SK-N-SH treated with all-trans-retinoic acid at 6 μM for 48 hours (cell line): ENCODE measurements around the gene PDIA5.

Experiments
- ATAC-seq: fragments of 200-7000 bp; cut with Tn5 transposase; 3 replicates; pipeline ENCODE4 v1.9.1; 2020; ENCODE audit warnings: mild to moderate bottlenecking, moderate library complexity
- ARNTL ChIP-seq: fragments of 450-650 bp; formaldehyde crosslinking; IDR thresholded peaks from 2 replicates; pipeline ENCODE4 v1.5.0; 2020; ENCODE audit warnings: low read depth, mild to moderate bottlenecking, moderate library complexity, borderline replicate concordance
- BACH2 ChIP-seq: fragments of 250-450 bp; sonication (Bioruptor Pico); IDR thresholded peaks from 2 replicates; pipeline ENCODE4 v1.9.0; 2021; ENCODE audit warnings: mild to moderate bottlenecking, borderline replicate concordance
- CSDC2 ChIP-seq: fragments of 250-450 bp; sonication (Bioruptor Pico); IDR thresholded peaks from 2 replicates; pipeline ENCODE4 v1.5.0; 2020; ENCODE audit warnings: mild to moderate bottlenecking, moderate library complexity
- ESRRG ChIP-seq: fragments of 250-450 bp; sonication (Bioruptor Pico); IDR thresholded peaks from 2 replicates; pipeline ENCODE4 v1.6.1; 2021; ENCODE audit warnings: mild to moderate bottlenecking
- GLIS3 ChIP-seq: fragments of 250-450 bp; sonication (Bioruptor Pico); IDR thresholded peaks from 2 replicates; pipeline ENCODE4 v1.5.0; 2020; ENCODE audit warnings: mild to moderate bottlenecking, moderate library complexity
- ISL1 ChIP-seq: fragments of 250-450 bp; sonication (Bioruptor Pico); IDR thresholded peaks from 2 replicates; pipeline ENCODE4 v2.1.2; 2022; ENCODE audit warnings: mild to moderate bottlenecking, moderate library complexity
- OSR1 ChIP-seq: fragments of 250-450 bp; sonication (Bioruptor Pico); IDR thresholded peaks from 2 replicates; pipeline ENCODE4 v1.8.0; 2022; ENCODE audit warnings: moderate library complexity, mild to moderate bottlenecking, inconsistent platforms
- PATZ1 ChIP-seq: fragments of 250-450 bp; sonication (Bioruptor Pico); IDR thresholded peaks from 2 replicates; pipeline ENCODE4 v1.8.0; 2020; ENCODE audit warnings: mild to moderate bottlenecking, moderate library complexity, borderline replicate concordance
- POU6F1 ChIP-seq: fragments of 250-450 bp; sonication (Bioruptor Pico); IDR thresholded peaks from 2 replicates; pipeline ENCODE4 v1.8.0; 2021; ENCODE audit warnings: low read depth, mild to moderate bottlenecking, moderate library complexity, borderline replicate concordance
- PPARA ChIP-seq: fragments of 250-450 bp; sonication (Bioruptor Pico); IDR thresholded peaks from 2 replicates; pipeline ENCODE4 v1.5.0; 2020; ENCODE audit warnings: mild to moderate bottlenecking, borderline replicate concordance
- RARB ChIP-seq: fragments of 250-450 bp; sonication (Bioruptor Pico); IDR thresholded peaks from 2 replicates; pipeline ENCODE4 v1.8.0; 2021; ENCODE audit warnings: mild to moderate bottlenecking, moderate library complexity
- SNAI2 ChIP-seq: fragments of 250-450 bp; sonication (Bioruptor Pico); IDR thresholded peaks from 2 replicates; pipeline ENCODE4 v1.5.0; 2020; ENCODE audit warnings: mild to moderate bottlenecking, moderate library complexity
- TCF4 ChIP-seq: fragments of 250-450 bp; sonication (Bioruptor Pico); IDR thresholded peaks from 2 replicates; pipeline ENCODE4 v1.8.0; 2021; ENCODE audit warnings: mild to moderate bottlenecking, moderate library complexity, borderline replicate concordance
- TOX ChIP-seq: fragments of 250-450 bp; sonication (Bioruptor Pico); IDR thresholded peaks from 2 replicates; pipeline ENCODE4 v1.8.0; 2021; ENCODE audit warnings: mild to moderate bottlenecking, moderate library complexity, borderline replicate concordance
- TSHZ2 ChIP-seq: fragments of 250-450 bp; sonication (Bioruptor Pico); IDR thresholded peaks from 2 replicates; pipeline ENCODE4 v1.5.0; 2020; ENCODE audit warnings: mild to moderate bottlenecking, moderate library complexity
- ZC3H10 ChIP-seq: fragments of 250-450 bp; sonication (Bioruptor Pico); IDR thresholded peaks from 2 replicates; pipeline ENCODE4 v1.5.1; 2021; ENCODE audit warnings: mild to moderate bottlenecking, moderate library complexity
- ZFP3 ChIP-seq: fragments of 250-450 bp; sonication (Bioruptor Pico); IDR thresholded peaks from 2 replicates; pipeline ENCODE4 v1.5.0; 2020; ENCODE audit warnings: mild to moderate bottlenecking, moderate library complexity
- ZFP30 ChIP-seq: fragments of 450-650 bp; formaldehyde crosslinking; IDR thresholded peaks from 2 replicates; pipeline ENCODE4 v1.5.0; 2022; ENCODE audit warnings: mild to moderate bottlenecking, moderate library complexity
- ZNF565 ChIP-seq: fragments of 450-650 bp; formaldehyde crosslinking; conservative IDR thresholded peaks from 2 replicates; pipeline ENCODE4 v1.5.0; 2020; ENCODE audit warnings: low read depth, mild to moderate bottlenecking, moderate library complexity
- ZNF70 ChIP-seq: fragments of 450-650 bp; formaldehyde crosslinking; IDR thresholded peaks from 2 replicates; pipeline ENCODE4 v1.5.0; 2020; ENCODE audit warnings: mild to moderate bottlenecking, moderate library complexity
- ZNF8 ChIP-seq: fragments of 450-650 bp; formaldehyde crosslinking; IDR thresholded peaks from 2 replicates; pipeline ENCODE4 v1.5.0; 2020; ENCODE audit warnings: mild to moderate bottlenecking, moderate library complexity
- TF ChIP-seq, protein P1 (sequence below): fragments of 250-450 bp; sonication (Bioruptor Pico); IDR thresholded peaks from 2 replicates; pipeline ENCODE4 v1.5.1; 2021; ENCODE audit warnings: mild to moderate bottlenecking, moderate library complexity

PDIA5 gene

DNA sequence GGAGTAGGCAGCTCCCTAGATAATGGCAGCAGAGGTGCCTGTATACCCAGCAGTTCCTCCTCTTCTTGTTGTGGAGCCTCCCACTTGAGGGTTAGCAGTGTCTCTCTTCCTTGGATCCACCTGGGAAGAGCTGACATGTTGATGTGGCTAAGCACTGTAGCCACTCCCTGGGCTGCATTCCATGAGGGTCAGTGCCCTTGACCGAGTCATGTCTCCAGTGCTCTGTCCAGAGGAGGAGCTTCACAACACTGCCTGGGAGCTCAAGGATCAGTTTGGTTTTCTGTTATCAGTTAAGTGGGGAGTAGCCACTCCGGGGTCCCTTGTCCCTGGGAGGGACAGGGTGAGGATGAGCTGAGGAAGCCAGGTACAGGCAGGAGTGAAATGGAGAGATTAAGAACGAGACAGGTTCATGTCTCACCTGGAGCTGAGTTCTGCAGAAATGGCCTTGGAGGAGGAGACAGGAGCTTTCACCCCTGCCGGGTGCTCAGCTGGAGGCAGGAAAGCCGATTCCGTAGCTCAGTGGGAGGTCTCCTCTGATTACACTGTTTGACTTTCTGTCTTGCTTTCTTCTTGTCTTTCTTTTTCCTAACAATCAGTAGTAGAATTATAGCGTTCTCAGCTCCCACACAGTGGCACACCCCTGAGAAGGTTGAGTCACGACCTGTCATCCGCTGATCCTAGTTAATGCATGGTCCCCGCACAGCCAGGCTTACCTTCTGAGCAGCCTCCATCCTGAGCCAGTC, 77.0 kb downstream of the PDIA5 start:
- no peak for TF ChIP-seq ZFP3 (CRISPR knock-in tag)
- TF ChIP-seq, all 23 proteins: peak for 0
- ATAC-seq: no peak

DNA sequence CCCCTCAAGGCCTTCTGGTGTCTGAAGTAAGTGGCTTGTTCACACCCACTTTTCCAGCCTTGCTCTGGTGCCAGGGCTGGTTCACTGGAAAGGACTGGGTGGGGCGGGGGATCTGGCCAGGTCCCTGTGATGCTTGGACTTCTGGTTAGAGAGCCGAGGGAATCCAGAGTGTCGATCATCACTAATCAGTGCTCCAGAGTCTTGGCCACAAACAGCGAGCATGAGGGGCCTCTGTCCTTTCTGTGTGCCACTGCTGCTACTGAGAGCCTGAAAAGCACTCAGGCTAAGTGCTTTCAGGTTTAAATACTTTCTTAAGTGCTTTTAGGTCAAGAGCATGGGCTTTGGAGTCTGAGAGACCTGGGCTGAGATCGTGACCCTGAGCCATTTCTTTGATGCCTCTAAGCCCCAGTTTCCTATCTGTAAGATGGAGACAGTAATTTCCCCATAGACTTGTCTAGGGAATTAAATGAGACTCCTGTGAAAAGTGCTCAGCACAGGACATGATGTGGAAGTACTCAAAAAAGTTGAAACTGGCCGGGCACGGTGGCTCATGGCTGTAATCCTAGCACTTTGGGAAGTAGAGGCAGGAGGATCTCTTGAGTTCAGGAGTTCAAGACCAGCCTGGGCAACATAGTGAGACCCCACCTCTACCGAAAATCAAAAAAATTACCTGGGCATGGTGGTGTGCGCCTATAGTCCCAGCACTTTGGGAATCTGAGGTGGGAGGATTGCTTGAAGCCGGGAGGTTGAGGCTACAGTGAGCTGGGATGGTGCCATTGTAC, 81.1 kb downstream of the PDIA5 start:
- no peak for TF ChIP-seq TOX
- no peak for TF ChIP-seq ZNF70 (CRISPR knock-in tag)
- no peak for TF ChIP-seq TSHZ2 (CRISPR knock-in tag)
- TF ChIP-seq TCF4 (CRISPR knock-in tag): no peak
- TF ChIP-seq, protein P1, sequence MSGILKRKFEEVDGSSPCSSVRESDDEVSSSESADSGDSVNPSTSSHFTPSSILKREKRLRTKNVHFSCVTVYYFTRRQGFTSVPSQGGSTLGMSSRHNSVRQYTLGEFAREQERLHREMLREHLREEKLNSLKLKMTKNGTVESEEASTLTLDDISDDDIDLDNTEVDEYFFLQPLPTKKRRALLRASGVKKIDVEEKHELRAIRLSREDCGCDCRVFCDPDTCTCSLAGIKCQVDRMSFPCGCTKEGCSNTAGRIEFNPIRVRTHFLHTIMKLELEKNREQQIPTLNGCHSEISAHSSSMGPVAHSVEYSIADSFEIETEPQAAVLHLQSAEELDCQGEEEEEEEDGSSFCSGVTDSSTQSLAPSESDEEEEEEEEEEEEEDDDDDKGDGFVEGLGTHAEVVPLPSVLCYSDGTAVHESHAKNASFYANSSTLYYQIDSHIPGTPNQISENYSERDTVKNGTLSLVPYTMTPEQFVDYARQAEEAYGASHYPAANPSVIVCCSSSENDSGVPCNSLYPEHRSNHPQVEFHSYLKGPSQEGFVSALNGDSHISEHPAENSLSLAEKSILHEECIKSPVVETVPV (CRISPR knock-in tag): no peak
- no peak for TF ChIP-seq ZFP30 (CRISPR knock-in tag)
- TF ChIP-seq ISL1: no peak
- no peak for TF ChIP-seq ZNF8 (CRISPR knock-in tag)
- TF ChIP-seq ARNTL: no peak
- TF ChIP-seq OSR1: no peak
- no peak for TF ChIP-seq ZNF565 (CRISPR knock-in tag)
- TF ChIP-seq PATZ1: no peak
- no peak for TF ChIP-seq POU6F1
- TF ChIP-seq, all 23 proteins: peak for 0
- ATAC-seq: no peak

DNA sequence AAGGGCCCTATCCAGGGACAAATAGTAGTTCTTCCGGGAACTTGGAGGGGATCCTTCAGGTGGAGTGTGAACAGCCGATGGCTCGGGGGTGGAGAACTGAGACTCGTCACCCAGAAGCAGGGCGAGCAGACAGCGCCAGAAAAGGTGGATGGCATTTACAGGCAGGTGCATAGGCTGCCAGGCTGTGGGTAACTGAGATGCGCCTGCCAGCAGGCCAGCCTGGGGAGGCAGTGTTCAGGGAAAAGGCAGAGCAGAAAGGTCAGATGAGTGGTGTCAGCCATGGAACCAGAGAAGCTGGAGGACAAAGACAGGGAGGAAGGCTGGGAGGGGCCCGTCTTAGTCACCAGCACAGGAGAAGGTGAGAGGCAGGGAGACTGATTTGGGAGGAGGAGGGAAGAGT, 81.9 kb downstream of the PDIA5 start:
- TF ChIP-seq CSDC2 (CRISPR knock-in tag) (no peak), OSR1 (no peak), ESRRG (CRISPR knock-in tag) (no peak), TSHZ2 (CRISPR knock-in tag) (no peak), RARB (CRISPR knock-in tag) (no peak), ZFP30 (CRISPR knock-in tag) (no peak), TOX (no peak), PPARA (CRISPR knock-in tag) (no peak), BACH2 (CRISPR knock-in tag) (no peak), SNAI2 (CRISPR knock-in tag) (no peak), ZFP3 (CRISPR knock-in tag) (no peak), ZNF70 (CRISPR knock-in tag) (no peak), ISL1 (no peak), ZC3H10 (CRISPR knock-in tag) (no peak), GLIS3 (CRISPR knock-in tag) (no peak), PATZ1 (no peak)
- no peak for ATAC-seq
